IPS DF 6.9 (cell line): ENCODE results near the gene MORF4L1.
"Not testable (repeated sequence)": the region's sequence is repeated elsewhere in the genome, so short reads cannot be mapped to it uniquely, and the experiment has no call there.

ENCODE experiments used
- DNase-seq: peaks from one replicate; pipeline ENCODE4 v3.0.0-alpha.2; 2013; ENCODE audit warnings: low read depth, low spot score
- H3K27ac ChIP-seq: one replicate; pipeline ENCODE4 v1.5.1; 2013; ENCODE audit warnings: low read length, control low read depth
- H3K27me3 ChIP-seq: 2 replicates; pipeline ENCODE4 v1.6.1; 2013; ENCODE audit warnings: mild to moderate bottlenecking, low read length; ENCODE audit not compliant: control insufficient read depth, insufficient read depth
- H3K36me3 ChIP-seq: 2 replicates; pipeline ENCODE4 v1.6.1; 2013; ENCODE audit warnings: low read length; ENCODE audit not compliant: control insufficient read depth, insufficient read depth
- H3K4me1 ChIP-seq: 2 replicates; pipeline ENCODE4 v1.6.1; 2013; ENCODE audit warnings: low read length; ENCODE audit not compliant: control insufficient read depth, insufficient read depth
- H3K4me3 ChIP-seq: 2 replicates; pipeline ENCODE4 v1.5.1; 2013; ENCODE audit warnings: mild to moderate bottlenecking, low read length
- H3K9me3 ChIP-seq: 2 replicates; pipeline ENCODE4 v1.6.1; 2013; ENCODE audit warnings: low read length, inconsistent platforms; ENCODE audit not compliant: control insufficient read depth, insufficient read depth
- WGBS: extraction: QIAGEN DNeasy Blood & Tissue Kit; methylation state at CpG from one replicate; pipeline ENCODE4 v1.1.7; 2013; ENCODE audit warnings: mixed read lengths, missing lambda C conversion rate; ENCODE audit not compliant: insufficient read length, insufficient coverage; 5-methylcytosine and 5-hydroxymethylcytosine counted together

Gene MORF4L1

GRCh38 chr15:78875107-78875914 is 2.6 kb downstream of the MORF4L1 start:
- no peaks in the 10 kb centered on the region; the same call in 1 of the 2 replicates for H3K36me3 ChIP-seq
- no peak overlapping the region; the same call in 1 of the 2 replicates for H3K4me3 ChIP-seq
- 100% methylated on average over 2 of the region's 22 CpGs for whole genome bisulfite sequencing
- no peaks in the 10 kb centered on the region for H3K27me3 ChIP-seq
- DNase-seq, result no peak
- H3K27ac ChIP-seq, result no peak overlapping the region
- no peaks in the 10 kb centered on the region for H3K9me3 ChIP-seq
- H3K4me1 ChIP-seq, result no peaks in the 10 kb centered on the region; the same call in none of the 2 replicates

GRCh38 chr15:78876954-78877353 is 4.3 kb downstream of the MORF4L1 start:
- H3K9me3 ChIP-seq, DNase-seq, H3K4me3 ChIP-seq, H3K36me3 ChIP-seq, H3K4me1 ChIP-seq, H3K27ac ChIP-seq, H3K27me3 ChIP-seq: not testable (repeated sequence)
- WGBS, result no CpG with 5 or more reads among the region's 14 CpGs

- Histone ChIP-seq H3K27me3 (no peaks in the 10 kb centered on the region), H3K27ac (no peak overlapping the region), H3K9me3 (no peaks in the 10 kb centered on the region), H3K4me3 (no peak overlapping the region), H3K4me1 (no peaks in the 10 kb centered on the region; the same call in none of the 2 replicates), H3K36me3 (no peaks in the 10 kb centered on the region; the same call in none of the 2 replicates)
- WGBS, result no CpG with 5 or more reads among the region's 1 CpG
- DNase-seq, result no peak
Measured at GRCh38 chr15:78878356-78878755, 5.7 kb downstream of the MORF4L1 start.

DNA sequence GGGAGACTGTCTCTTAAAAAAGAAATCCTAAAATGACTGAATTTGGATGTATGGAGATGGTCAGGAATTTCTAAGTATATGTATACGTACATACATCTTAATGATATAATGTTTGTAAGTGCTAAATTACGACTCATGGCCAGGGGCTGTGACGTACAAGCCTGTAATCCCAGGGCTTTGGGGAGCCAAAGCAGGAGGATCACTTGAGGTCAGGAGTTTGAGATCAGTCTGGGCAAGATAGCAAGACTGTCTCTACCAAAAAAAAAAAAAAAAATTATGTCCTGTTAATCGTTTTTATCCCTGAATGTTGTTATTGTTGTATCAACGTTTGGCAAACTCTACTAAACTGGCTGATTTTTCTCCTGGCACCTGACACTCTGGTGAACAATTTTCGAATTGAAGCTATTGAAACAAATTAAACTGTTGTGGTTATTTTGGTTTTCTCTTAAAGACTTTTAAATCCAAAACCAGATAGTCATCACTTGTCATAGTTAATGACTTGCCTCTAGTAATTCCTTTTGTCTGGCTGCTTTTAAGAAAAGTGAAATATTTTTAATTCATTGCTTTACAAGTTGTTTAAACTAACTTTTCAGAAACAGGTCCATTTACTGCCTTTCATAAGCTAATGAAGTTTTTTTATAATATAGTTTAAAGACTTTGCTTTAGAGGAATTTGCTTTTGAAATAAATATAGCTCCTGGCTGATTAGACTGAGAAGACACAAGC is 7.0 kb downstream of the MORF4L1 start:
- H3K4me1 ChIP-seq, result no peaks in the 10 kb centered on the region; the same call in none of the 2 replicates
- H3K9me3 ChIP-seq, result no peaks in the 10 kb centered on the region
- WGBS, result no CpG with 5 or more reads among the region's 6 CpGs
- DNase-seq, result no peak
- no peak overlapping the region for H3K4me3 ChIP-seq
- no peaks in the 10 kb centered on the region for H3K27me3 ChIP-seq
- no peaks in the 10 kb centered on the region; the same call in 1 of the 2 replicates for H3K36me3 ChIP-seq
- H3K27ac ChIP-seq, result no peak overlapping the region

DNA sequence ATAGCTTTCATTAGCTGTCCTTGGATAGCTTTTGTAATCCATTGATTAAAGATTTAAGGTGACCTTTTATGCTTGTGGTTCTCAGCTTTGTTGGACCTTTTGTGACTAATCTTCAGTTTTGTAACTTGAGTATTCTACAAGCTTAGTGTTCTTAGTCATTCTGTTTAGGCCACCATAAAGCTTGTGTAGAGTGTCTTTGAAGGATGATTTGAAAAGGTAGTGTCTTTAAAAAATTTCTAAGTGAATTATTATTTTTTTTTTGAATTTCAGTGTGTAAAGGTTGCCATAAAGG is 7.5 kb downstream of the MORF4L1 start:
- no peaks in the 10 kb centered on the region; the same call in none of the 2 replicates for H3K4me1 ChIP-seq

DNA sequence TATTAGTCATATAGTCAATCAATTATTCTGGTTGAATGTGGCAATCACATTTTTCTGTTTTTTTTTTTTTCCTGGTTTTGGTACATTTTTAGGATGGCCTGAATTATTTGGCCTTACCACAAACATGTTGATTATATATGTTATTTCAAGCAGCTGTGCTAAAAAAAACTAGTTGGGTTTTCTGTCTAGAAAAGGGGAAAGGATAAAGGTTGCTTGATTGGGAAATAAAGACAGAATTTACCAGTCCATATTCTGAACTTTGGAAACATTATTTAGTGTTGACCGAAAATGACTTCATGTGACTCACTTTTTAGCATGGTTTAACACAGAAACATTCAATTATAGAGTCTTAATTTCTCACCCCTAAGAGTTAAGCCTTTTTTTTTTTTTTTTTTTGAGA is 8.1 kb downstream of the MORF4L1 start:
- Histone ChIP-seq H3K36me3 (no peaks in the 10 kb centered on the region; the same call in 1 of the 2 replicates), H3K27ac (no peak overlapping the region)

More for the DNA sequence above, 7.5 kb downstream of the MORF4L1 start:
- no peak overlapping the region for H3K27ac ChIP-seq
- no peaks in the 10 kb centered on the region; the same call in 1 of the 2 replicates for H3K36me3 ChIP-seq
- H3K27me3 ChIP-seq, result no peaks in the 10 kb centered on the region
- no peak overlapping the region for H3K4me3 ChIP-seq
- H3K9me3 ChIP-seq, result no peaks in the 10 kb centered on the region
- no peak for DNase-seq

DNA sequence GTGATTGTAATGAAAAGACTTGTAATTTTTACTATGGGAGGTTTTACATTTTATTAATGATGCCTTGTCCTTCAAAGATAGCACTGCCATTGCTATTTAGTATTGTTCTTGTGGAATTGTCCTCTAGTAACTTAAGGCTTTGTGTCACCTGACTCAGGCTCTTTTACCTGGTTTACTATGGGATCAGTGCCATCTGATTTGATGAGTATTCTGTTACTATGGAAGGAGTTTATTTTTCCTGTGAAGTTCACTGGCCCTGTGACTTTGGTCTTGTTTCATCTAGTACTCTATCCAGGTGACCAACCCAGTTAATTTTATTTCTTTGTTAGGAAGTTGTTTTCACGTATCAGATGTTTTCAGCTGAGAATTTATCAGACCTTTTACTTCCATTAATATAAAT is 9.0 kb downstream of the MORF4L1 start:
- no peaks in the 10 kb centered on the region for H3K9me3 ChIP-seq
- no CpG with 5 or more reads among the region's 1 CpG for WGBS
- H3K4me1 ChIP-seq, result no peaks in the 10 kb centered on the region; the same call in 1 of the 2 replicates
- DNase-seq, result no peak
- H3K27me3 ChIP-seq, result no peaks in the 10 kb centered on the region
- no peak overlapping the region for H3K4me3 ChIP-seq
- H3K36me3 ChIP-seq, result no peaks in the 10 kb centered on the region; the same call in 1 of the 2 replicates
- no peak overlapping the region for H3K27ac ChIP-seq

More for the DNA sequence above, 8.1 kb downstream of the MORF4L1 start:
- Histone ChIP-seq H3K4me3 (no peak overlapping the region), H3K4me1 (no peaks in the 10 kb centered on the region; the same call in none of the 2 replicates), H3K9me3 (no peaks in the 10 kb centered on the region), H3K27me3 (no peaks in the 10 kb centered on the region)
- WGBS, result no CpG with 5 or more reads among the region's 1 CpG
- no peak for DNase-seq

- Histone ChIP-seq H3K27me3 (no peaks in the 10 kb centered on the region), H3K4me1 (no peaks in the 10 kb centered on the region), H3K36me3 (peaks cover 14% of the 10 kb centered on the region; the same call in 1 of the 2 replicates), H3K9me3 (no peaks in the 10 kb centered on the region), H3K4me3 (no peak overlapping the region), H3K27ac (no peak overlapping the region)
- no CpG with 5 or more reads among the region's 4 CpGs for WGBS
- DNase-seq, result no peak
Measured at GRCh38 chr15:78889000-78889399, 16.3 kb downstream of the MORF4L1 start.

GRCh38 chr15:78893538-78893937 is 20.8 kb downstream of the MORF4L1 start:
- WGBS, result no CpG with 5 or more reads among the region's 2 CpGs
- no peak overlapping the region for H3K27ac ChIP-seq

DNA sequence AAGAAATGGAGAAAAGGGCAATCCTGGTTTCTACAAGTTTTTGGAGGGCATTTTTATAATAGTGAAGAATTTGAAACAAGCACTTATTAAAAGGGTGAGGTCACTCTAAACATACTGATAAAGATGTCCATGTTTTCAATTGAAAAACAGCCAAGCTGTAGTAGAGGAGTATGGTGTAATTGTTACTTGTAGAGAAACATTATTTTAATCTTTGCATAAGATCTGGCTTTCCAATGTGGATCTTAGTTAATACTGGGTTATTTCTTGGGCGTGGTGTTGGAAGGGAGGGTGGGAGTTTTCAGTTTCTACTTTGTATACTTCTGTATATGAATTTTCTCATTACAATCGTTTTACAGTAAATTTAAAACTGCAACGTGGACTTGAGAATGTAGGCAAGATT is 22.8 kb downstream of the MORF4L1 start:
- H3K36me3 ChIP-seq, result peaks cover 21% of the 10 kb centered on the region; the same call in 1 of the 2 replicates
- H3K4me1 ChIP-seq, result no peaks in the 10 kb centered on the region
- H3K27ac ChIP-seq, result no peak overlapping the region
- no peaks in the 10 kb centered on the region for H3K9me3 ChIP-seq
- no peak overlapping the region for H3K4me3 ChIP-seq
- whole genome bisulfite sequencing, result no CpG with 5 or more reads among the region's 3 CpGs
- no peak for DNase-seq
- H3K27me3 ChIP-seq, result no peaks in the 10 kb centered on the region

More at GRCh38 chr15:78893538-78893937, 20.8 kb downstream of the MORF4L1 start:
- no peak overlapping the region for H3K4me3 ChIP-seq
- H3K36me3 ChIP-seq, result peaks cover 16% of the 10 kb centered on the region; the same call in 1 of the 2 replicates
- no peaks in the 10 kb centered on the region for H3K4me1 ChIP-seq
- H3K27me3 ChIP-seq, result no peaks in the 10 kb centered on the region
- DNase-seq, result no peak
- no peaks in the 10 kb centered on the region for H3K9me3 ChIP-seq
